Loucy (cell line): Measurements from ENCODE around the gene PSMG1.

Experiments used
- H2AFZ ChIP-seq: fragments of 200-600 bp; sonication (generic); 2 replicates; pipeline ENCODE4 v1.6.0; 2016; ENCODE audit warnings: antibody characterized with exemption, mild to moderate bottlenecking, low read length, moderate library complexity
- H3F3A ChIP-seq: fragments of 200-600 bp; 2 replicates; pipeline ENCODE4 v1.6.0; 2016; ENCODE audit warnings: antibody characterized with exemption, low read depth, mild to moderate bottlenecking
- H3K27me3 ChIP-seq: fragments of 200-600 bp; sonication (generic); 2 replicates; pipeline ENCODE4 v1.6.1; 2014; ENCODE audit warnings: low read length, mild to moderate bottlenecking; ENCODE audit not compliant: insufficient read depth, poor library complexity, severe bottlenecking
- H3K36me3 ChIP-seq: fragments of 200-600 bp; sonication (generic); 2 replicates; pipeline ENCODE4 v1.6.1; 2016; ENCODE audit warnings: low read length; ENCODE audit not compliant: insufficient read depth
- H3K4me1 ChIP-seq: fragments of 200-600 bp; sonication (generic); 2 replicates; pipeline ENCODE4 v1.5.1; 2014; ENCODE audit warnings: low read length, mild to moderate bottlenecking; ENCODE audit not compliant: insufficient read depth, poor library complexity, severe bottlenecking
- H3K4me2 ChIP-seq: fragments of 200-600 bp; sonication (generic); 2 replicates; pipeline ENCODE4 v1.6.0; 2014; ENCODE audit warnings: antibody characterized with exemption, low read length, low read depth, mild to moderate bottlenecking; ENCODE audit not compliant: poor library complexity, severe bottlenecking
- H3K4me3 ChIP-seq: fragments of 200-600 bp; sonication (generic); 2 replicates; pipeline ENCODE4 v1.5.1; 2014; ENCODE audit warnings: low read length, mild to moderate bottlenecking, mixed read lengths; ENCODE audit not compliant: poor library complexity, severe bottlenecking
- H3K79me2 ChIP-seq: fragments of 200-600 bp; sonication (generic); 2 replicates; pipeline ENCODE4 v1.6.1; 2014; ENCODE audit warnings: low read length; ENCODE audit not compliant: insufficient read depth
- H3K9ac ChIP-seq: fragments of 200-600 bp; sonication (generic); 2 replicates; pipeline ENCODE4 v1.6.0; 2014; ENCODE audit warnings: mild to moderate bottlenecking, low read depth, low read length, moderate library complexity; ENCODE audit not compliant: poor library complexity, severe bottlenecking
- H3K9me2 ChIP-seq: fragments of 200-600 bp; sonication (generic); replicated peaks from 2 replicates; pipeline ENCODE4 v1.6.1; 2016; ENCODE audit warnings: low read depth, low read length, mixed read lengths
- H3K9me3 ChIP-seq: fragments of 200-600 bp; sonication (generic); 2 replicates; pipeline ENCODE4 v1.6.1; 2014; ENCODE audit warnings: mild to moderate bottlenecking, antibody characterized with exemption, low read length, low read depth; ENCODE audit not compliant: insufficient read depth
- H4K20me1 ChIP-seq: fragments of 200-600 bp; sonication (generic); 2 replicates; pipeline ENCODE4 v1.6.0; 2014; ENCODE audit warnings: antibody characterized with exemption, low read length, mild to moderate bottlenecking; ENCODE audit not compliant: insufficient read depth, poor library complexity, severe bottlenecking
- CTCF ChIP-seq: fragments of 200-600 bp; sonication (generic); conservative IDR thresholded peaks from 2 replicates; pipeline ENCODE4 v1.5.1; 2014; ENCODE audit warnings: mild to moderate bottlenecking, antibody characterized with exemption, low read length
- EZH2phosphoT487 ChIP-seq: fragments of 200-600 bp; IDR thresholded peaks from 2 replicates; pipeline ENCODE4 v1.6.1; 2018; ENCODE audit warnings: antibody characterized with exemption, mild to moderate bottlenecking, moderate library complexity, borderline replicate concordance

PSMG1 gene

GRCh38 chr21:39126486-39126806 lies 56.8 kb downstream of the PSMG1 start:
- peaks cover 8% of the 10 kb centered on the region for H3K4me1 ChIP-seq
- H3K27me3 ChIP-seq, result no peaks in the 10 kb centered on the region
- H3K79me2 ChIP-seq, result no peaks in the 10 kb centered on the region
- no peak overlapping the region for H3K4me3 ChIP-seq
- no peak overlapping the region for H3K9ac ChIP-seq
- H3K9me2 ChIP-seq, result no peaks in the 10 kb centered on the region
- H3K36me3 ChIP-seq, result no peaks in the 10 kb centered on the region
- TF ChIP-seq CTCF (no peak), EZH2phosphoT487 (no peak)
- no peak overlapping the region for H2AFZ ChIP-seq
- H3F3A ChIP-seq, result no peaks in the 10 kb centered on the region
- no peaks in the 10 kb centered on the region for H4K20me1 ChIP-seq
- no peaks in the 10 kb centered on the region; the same call in 1 of the 2 replicates for H3K9me3 ChIP-seq
- no peak overlapping the region for H3K4me2 ChIP-seq

GRCh38 chr21:39125752-39126485 lies 57.3 kb downstream of the PSMG1 start:
- Histone ChIP-seq H3F3A (no peaks in the 10 kb centered on the region), H3K79me2 (no peaks in the 10 kb centered on the region), H3K27me3 (no peaks in the 10 kb centered on the region), H4K20me1 (no peaks in the 10 kb centered on the region), H3K4me2 (no peak overlapping the region), H3K9ac (no peak overlapping the region), H3K9me2 (no peaks in the 10 kb centered on the region), H2AFZ (no peak overlapping the region), H3K4me3 (no peak overlapping the region), H3K4me1 (peaks cover 8% of the 10 kb centered on the region), H3K36me3 (no peaks in the 10 kb centered on the region), H3K9me3 (no peaks in the 10 kb centered on the region; the same call in 1 of the 2 replicates)
- TF ChIP-seq CTCF (peak; percentile 65), EZH2phosphoT487 (no peak)
